GM12865 (cell line): ENCODE measurements around the gene PSD2.
A peak's percentile ranks its signal among the peaks of the same experiment; 100 is the strongest.

Source experiments
- DNase-seq: peaks from one replicate; pipeline ENCODE4 v3.0.0; 2010; ENCODE audit warnings: low read depth
- H3K4me3 ChIP-seq: 2 replicates; pipeline ENCODE4 v1.5.1; 2011; ENCODE audit warnings: mild to moderate bottlenecking, low read depth, low read length, control low read depth
- CTCF ChIP-seq: IDR thresholded peaks from 2 replicates; pipeline ENCODE4 v1.5.1; 2011; ENCODE audit warnings: low read length, control low read depth, low read depth, inconsistent platforms; ENCODE audit not compliant: insufficient read depth; ENCODE audit errors: missing control alignments

The PSD2 gene

GRCh38 chr5:139884734-139885133, 89.1 kb downstream of the PSD2 start:
- no peak for DNase-seq
- no peak for TF ChIP-seq CTCF
- no peak overlapping the region for H3K4me3 ChIP-seq

GRCh38 chr5:139885172-139885856, 89.7 kb downstream of the PSD2 start:
- H3K4me3 ChIP-seq: no peak overlapping the region
- DNase-seq: no peak
- TF ChIP-seq CTCF: no peak

- no peak for DNase-seq
- no peak for TF ChIP-seq CTCF
- no peak overlapping the region for H3K4me3 ChIP-seq
These were observed 90.2 kb downstream of the PSD2 start for GRCh38 chr5:139885857-139886208.

- DNase-seq: peak; percentile 27
- no peak overlapping the region for H3K4me3 ChIP-seq
- no peak for TF ChIP-seq CTCF
These were observed 90.6 kb downstream of the PSD2 start for GRCh38 chr5:139886213-139886612.

GRCh38 chr5:139888370-139888769, 92.8 kb downstream of the PSD2 start:
- no peak for TF ChIP-seq CTCF
- no peak overlapping the region for H3K4me3 ChIP-seq
- no peak for DNase-seq

GRCh38 chr5:139889410-139889809, 93.8 kb downstream of the PSD2 start:
- no peak for DNase-seq
- H3K4me3 ChIP-seq: no peak overlapping the region
- TF ChIP-seq CTCF: no peak

- no peak for DNase-seq
- no peak for TF ChIP-seq CTCF
These were observed 98.3 kb downstream of the PSD2 start for GRCh38 chr5:139893873-139894272.

More at GRCh38 chr5:139893873-139894272, 98.3 kb downstream of the PSD2 start:
- H3K4me3 ChIP-seq: no peak overlapping the region
